Measurements from ENCODE around the gene BNIP5.

BNIP5 gene

DNA sequence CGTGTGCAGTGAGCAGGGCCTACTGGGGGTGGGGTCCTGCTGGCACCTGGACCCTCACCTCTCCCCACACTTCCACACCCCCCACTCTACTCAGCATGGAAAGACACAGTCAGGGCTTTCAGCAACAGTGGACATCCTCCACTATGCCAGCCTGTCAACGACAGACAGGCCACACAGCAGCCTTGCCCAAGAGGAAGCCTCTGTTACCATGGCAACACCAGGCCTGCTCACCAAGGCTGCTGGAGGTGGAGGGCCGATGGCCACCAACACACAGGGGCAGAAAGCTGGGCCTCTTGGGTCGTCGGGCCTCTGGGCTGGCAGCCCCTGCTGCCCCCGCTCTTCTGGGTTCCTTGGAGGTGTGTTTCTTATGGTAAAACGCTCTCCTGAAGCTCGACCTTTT is 13.6 kb downstream of the BNIP5 start:
- no peak for DNase-seq (ENCODE audit: low spot score)

DNA sequence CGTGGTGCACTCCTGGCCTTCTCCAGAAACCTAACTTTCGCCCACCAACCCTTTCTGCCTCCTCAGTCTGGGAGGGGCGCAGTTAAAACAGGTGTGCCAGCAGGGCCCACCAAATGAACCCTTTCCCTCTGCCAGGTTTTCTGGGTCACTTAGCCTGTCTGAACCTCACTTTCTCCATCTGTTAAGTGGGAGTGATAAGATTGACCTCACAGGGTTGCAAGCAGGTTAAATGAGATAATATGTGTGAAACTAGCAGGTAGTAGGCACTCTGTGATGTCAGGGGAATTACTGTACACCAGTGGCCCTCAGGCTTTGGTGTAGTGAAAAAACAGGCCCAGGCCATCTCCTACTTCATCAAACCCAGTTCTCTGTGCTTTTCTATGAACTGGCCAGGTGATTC is 14.1 kb downstream of the BNIP5 start:
- no peak for DNase-seq (ENCODE audit: low spot score)

DNA sequence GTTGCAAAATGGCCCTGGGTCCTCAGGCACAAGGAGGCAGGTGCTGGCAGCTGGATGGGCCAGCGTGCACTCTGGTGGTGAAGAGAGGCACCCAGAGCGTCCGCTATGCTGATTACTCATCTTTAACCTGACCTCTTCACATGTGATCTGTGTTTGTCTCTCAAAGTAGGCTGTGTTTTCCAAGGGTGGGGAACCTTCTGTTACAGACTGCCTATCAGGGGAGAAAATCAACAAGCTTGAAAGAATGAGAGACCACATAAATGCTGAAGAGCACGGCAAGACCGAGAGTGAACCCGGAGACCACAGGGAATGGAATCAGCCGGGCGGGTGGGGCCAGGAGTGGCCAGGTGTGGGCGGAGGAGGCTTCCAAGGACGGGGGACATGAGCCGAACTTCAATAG is 16.2 kb downstream of the BNIP5 start:
- peak; percentile 92 for DNase-seq (ENCODE audit: low spot score)

DNA sequence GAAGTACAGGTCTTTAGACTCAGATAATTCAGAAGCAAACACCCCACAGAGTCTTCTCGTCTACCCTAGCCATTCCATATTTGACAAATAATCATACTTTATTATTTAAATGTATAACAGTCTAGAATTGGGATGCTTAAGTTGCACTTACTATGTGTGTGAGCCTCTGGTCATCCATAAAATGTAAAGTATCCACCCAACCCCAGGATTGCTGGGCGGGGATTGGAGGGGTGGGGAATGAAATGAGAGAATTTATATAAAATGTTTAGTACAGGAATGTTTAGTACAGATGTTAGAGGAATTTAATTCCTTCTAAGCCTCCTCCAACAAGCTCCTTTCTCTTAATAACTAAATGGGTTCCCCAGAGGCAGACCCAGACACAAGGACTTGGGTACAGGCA is 16.9 kb downstream of the BNIP5 start:
- DNase-seq (ENCODE audit: low spot score), result no peak

DNA sequence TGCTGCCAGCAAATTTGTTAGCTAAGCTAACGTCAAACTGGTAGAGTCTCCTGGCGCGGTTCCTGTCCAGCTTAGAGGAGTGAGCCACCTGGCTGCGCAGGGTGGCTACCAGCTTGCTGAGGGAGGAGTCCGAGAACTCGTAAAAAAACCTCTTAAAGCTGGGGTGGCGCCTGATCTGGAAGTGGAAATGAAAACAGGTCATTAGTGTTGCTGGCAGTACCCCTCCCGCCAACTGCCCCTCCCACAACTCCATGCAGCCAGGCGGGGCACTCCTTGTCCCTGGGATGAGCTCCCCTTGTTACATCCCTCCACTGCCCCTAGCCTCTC is 17.3 kb downstream of the BNIP5 start:
- DNase-seq (ENCODE audit: low spot score), result peak; percentile 77

DNA sequence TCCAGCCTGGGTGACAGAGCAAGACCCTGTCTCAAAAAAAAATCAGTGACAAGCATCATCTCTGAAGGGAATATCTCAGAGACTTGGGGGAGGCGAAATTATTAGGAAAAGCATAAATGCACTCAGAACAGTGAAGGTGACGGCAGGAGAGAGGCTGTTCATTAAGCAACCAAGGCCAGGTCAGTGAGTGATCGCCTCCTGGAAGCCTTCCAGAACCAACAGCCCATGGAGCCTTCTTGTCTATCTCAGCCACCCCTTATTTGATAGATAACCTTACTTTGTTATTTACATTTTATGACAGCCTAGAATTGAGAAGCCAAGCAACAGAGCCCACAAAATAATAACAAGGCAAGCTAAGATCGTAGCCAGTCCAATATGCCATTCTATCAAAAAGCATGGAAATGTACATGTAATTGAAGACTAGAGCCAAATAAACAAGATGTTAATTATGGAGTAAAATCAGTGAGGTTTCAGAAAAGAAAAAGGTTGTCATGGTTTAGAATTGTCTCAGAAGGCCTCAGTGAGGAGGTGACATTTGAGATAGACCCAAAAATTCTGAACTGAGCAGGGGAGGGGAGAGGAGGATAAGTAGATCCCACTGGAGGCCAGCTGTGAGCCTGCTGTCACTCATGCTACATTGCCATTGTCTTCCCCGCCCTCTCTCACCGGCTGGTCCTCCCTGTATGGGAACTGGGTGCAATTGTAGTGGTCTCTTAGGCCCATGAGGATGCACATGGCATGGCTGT is 17.8 kb downstream of the BNIP5 start:
- DNase-seq (ENCODE audit: low spot score), result no peak

DNA sequence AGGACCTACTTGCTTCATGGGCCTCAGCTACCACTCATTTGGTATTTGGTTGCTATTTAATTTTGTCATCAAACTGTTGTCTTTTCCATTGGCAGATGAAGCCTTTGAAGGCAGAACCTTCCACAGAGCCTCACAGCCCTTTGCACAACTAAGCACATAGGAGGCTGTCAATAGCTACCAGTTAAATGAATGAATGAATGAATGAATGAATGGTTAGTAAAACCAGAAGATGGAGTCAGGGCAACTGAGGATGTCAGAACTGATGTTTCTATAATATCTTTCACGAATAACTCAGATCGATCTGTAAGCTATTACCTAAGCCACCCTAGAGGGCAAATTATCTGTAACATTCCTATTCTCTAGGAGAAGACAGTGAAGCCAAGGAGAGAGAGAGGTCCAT is 19.1 kb downstream of the BNIP5 start:
- DNase-seq (ENCODE audit: low spot score), result no peak

DNA sequence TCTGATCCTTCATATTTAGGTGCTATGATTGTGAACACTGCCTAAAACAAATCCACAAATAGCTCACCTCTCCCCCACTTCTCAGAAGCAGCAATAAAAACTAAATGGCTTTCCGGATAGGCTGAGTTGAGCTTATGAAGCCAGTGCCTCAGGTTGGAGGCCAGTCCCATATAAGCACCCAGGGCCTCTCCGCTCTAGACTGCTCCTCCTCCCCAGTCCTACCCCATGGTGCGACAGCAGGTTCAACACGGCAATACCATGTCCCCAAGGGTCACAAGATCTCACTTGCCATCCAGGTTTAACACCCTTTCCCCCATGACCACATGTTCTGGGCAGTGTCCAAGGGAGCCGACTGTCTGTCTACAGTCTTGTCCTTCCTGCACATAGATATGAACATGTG is 20.8 kb downstream of the BNIP5 start:
- no peak for DNase-seq (ENCODE audit: low spot score)

DNA sequence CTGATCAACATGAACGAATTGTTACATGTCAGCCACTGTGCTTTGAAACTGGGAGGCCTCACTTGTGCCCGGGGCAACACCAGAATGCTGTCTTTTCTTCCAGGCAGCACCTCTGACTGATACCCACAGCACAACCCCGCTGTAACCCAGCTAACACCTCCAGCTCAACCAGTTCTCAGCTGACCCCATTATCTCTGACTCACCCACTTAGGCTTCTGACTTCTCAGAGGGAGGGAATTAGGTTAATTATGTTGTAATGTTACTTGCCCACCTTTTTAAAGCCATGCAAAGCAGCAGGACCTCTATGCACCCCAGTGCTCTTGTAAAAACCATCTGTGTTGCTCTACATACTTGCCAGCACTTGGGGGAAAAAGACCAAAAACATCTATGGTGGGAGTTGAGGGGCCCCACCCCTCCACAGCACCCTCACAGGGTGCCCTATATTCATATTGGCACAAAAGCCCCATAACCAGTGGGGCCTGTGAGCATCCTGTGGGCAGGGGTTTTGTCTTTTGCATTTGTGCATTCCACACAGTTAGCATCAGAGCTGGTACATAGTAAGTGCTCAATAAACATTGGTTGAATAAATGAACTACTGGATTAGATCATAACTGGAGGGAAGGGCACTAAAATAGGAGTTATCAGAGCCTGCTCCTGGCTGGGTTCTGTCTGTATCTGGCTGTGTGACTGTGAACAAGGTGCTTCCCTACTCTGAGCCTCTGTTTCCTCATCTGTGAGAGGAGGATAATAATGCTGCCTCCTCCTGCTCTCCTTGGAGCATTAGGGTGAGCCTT is 22.3 kb downstream of the BNIP5 start:
- no peak for DNase-seq (ENCODE audit: low spot score)

DNA sequence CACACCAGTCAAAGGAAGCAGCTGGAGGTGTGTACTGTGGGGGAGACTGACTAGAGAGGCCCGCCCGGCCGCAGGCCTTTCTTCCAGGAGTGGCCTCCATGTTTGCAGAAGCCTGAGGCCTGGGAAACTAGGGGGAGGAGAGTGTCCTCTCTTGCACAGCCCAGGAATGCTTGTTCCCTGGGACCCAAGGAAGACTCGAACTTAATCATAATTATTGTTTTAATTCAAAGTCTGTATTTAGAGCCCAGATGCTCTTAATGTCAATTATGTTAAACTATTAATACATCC is 23.1 kb downstream of the BNIP5 start:
- DNase-seq (ENCODE audit: low spot score), result no peak

DNA sequence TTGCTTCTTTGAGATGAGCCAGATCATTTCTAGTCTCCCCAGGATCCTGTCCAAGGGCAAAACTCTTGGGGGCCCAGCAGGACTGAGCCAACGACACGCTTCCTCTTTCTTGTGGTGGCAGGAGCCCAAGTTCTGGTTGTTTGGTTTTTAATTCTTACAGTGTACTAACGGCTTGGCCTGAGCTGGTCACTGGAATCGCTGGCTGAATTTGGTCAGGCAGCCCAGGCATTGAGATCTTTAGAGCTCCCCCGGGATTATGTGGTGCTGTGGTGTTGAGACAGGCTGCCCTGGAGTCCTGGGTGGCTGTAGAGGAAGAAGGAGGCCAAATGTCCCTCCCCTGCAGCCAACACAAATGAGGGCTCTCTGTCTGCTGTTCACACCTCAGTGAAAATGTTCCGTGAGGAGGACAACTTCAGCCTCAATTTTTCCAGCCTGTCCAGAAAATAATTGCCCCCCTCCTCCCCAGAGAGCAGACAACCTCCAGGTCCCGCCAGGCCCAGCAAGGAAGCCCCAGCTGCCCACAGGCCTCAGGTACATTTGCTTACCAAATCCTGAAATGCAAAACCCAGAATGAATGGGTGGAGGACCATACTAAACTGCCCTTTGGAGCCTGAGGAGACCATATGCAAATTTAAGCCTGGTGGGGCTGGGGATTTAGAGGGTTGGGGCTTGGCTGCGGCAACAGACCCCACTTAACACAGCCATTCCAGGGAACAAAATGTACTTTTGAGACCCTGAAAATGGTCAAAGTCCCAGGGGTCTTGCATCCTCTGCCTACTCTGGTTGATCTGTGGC is 23.6 kb downstream of the BNIP5 start:
- no peak for DNase-seq (ENCODE audit: low spot score)

DNA sequence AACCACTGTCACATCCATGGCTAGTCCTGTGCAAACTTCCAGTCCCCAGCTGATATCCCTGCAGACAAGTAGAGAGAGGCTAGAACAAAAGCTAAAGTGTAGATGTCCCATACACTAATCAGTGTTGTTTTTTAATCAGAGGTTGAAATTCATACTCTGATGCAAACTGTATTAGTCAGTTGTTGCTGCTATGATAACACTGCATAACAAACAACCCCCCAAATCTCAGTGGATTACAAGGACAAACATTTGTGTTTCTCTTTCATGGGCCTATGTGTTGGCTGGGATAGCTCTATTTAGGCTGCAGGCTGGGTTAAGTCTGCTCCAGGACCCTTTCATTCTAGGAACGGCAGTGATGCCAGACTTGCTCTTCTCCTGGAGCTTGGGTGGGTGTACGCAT is 26.8 kb downstream of the BNIP5 start:
- DNase-seq (ENCODE audit: low spot score), result no peak

DNA sequence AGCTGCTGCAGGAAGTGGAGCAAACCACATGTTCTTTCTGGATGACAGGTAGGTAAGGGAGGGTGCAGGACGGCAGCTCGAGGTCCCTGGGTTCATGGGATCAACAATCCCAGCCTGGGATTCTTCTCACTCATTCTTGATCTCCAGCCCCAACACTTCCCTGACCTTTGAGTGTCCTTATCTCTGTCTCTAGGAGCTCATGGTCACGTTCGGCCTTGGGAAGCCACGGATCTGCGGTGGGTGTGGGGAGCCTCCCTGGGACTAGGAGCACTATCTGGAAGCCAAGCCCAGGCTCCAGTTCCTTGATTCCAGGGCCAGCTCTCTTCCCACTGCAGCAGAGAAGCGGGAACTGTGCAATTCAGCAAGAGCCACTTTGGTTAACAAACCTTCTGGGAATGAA is 27.5 kb downstream of the BNIP5 start:
- no peak for DNase-seq (ENCODE audit: low spot score)

DNA sequence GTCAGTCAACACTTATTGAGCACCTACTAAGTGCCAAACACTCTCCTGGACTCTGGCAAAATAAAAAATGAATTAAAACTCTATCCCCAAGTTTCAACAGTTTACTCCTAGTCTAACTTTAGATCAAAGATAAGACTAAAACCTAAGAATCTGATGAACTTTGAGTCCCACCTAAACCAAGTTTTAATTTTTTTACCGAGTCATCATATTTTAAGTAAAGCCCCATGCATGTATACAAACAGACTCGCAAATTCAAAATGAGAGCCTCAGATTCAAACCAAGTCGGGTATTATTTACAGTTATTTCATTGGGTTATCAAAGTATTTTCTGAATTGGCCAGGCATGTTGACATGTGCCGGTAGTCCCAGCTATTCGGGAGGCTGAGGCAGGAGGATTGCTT is 28.2 kb downstream of the BNIP5 start:
- DNase-seq (ENCODE audit: low spot score), result no peak

DNA sequence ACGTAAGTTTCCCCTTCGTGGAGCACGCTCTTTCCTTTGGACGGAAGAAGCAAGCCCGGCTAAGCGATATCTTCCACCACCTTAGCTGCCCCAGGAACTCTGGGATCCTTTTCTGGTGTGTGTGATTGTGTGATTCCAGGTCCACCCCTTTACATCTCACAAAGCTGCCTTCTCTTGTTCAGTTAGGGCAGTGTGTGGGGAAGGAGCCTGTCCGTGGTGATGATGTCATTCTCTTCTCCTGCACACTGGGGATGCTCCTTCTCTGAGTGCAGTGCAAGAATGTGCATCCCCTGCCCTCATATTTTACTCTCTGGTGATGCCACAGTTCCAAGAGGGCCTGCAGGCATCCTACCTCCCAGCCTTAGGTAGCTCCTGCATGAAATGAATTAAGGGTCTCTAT is 30.3 kb downstream of the BNIP5 start:
- no peak for DNase-seq (ENCODE audit: low spot score)

DNA sequence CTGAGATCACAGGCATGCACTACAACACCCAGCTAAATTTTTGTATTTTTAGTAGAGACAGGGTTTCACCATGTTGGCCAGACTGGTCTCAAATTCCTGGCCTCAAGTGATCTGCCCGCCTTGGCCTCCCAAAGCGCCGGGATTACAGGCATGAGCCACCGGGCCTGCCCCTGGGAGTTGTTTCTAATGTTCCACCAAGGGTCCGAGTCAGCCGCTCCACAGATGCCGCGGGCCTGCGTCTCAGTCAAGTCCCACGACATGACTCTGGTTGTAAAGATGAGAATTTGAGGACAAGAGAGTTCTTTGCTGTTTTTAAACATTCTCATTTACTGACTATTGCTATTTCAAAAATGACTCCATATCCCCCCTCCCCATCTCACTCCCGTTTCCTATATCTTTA is 30.8 kb downstream of the BNIP5 start:
- no peak for DNase-seq (ENCODE audit: low spot score)

DNA sequence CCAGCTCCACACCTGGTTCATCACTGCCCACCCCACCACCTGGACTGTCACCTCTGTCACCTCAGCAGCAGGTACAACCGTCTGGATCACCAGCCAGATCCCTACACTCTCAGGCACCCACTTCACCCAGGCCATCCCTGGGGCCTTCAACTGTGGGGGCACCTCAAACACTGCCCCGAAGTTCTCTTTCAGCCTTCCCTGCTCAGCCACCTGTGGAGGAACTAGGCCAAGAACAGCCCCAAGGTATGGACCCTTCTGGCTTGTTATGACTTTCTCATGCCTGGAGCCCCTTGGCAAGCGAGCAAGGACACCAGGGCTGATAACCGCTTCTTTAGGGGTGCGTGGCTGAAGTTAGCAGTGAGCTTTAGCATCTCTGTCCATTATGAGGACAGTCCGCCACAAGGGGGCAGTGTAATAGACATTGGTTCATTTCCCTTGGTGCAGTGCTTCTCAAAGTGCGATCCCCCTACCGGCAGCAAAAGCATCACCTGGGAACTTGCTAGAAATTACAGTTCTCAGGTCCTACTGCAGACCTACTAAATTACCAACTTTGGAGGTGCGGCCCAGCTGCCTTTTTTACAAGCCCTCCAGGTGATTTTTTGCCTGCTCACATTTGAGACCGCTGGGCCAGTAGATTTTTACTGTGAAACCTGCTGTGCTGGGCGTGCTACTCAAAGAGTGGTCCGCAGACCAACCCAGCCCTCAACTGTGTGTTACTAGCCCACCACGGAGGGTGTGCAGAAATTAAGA is 34.3 kb downstream of the BNIP5 start:
- peak; percentile 83 for DNase-seq (ENCODE audit: low spot score)

DNA sequence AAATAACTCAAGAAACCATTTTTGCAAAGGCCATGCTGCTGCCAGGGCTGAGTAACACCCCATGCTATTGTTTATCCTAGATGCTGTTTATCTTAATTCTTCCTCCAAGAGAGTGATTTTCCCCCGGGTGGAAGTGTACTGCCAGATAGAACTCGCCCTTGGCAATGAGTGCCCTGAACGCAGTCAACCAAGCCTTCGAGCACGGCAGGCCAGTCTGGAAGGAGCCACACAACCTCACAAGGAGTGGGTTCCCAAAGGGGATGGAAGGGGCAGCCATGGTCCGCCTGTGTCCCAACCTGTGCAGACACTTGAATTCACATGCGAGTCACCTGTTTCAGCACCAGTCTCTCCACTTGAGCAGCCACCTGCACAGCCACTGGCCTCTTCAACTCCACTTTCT is 34.9 kb downstream of the BNIP5 start:
- DNase-seq (ENCODE audit: low spot score), result no peak

DNA sequence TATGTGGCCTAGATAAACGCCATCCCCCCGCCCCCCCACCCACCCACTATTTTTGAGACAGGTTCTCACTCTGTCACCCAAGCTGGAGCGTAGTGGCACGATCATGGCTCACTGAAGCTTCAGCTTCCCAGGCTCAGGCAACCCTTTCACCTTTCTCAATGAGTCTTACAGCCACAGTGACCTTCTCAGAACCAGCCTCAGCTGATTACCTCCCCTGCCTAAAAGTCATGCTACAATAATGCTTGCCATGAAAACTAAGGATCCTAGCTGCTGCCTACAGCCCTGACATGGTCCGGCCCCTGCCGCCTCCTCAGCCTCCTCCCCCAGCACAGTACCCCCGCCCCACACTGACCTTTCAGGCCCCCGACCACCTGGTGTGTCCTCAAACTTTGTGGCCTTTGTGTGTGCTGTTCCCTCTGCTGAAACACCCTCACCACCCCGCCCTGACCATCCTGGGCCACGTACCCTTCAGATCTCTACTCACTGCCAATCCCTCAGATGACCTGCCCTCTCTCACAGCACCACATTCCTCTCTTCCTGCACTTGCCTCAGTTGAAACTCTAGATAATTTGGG is 35.5 kb downstream of the BNIP5 start:
- DNase-seq (ENCODE audit: low spot score), result no peak

DNA sequence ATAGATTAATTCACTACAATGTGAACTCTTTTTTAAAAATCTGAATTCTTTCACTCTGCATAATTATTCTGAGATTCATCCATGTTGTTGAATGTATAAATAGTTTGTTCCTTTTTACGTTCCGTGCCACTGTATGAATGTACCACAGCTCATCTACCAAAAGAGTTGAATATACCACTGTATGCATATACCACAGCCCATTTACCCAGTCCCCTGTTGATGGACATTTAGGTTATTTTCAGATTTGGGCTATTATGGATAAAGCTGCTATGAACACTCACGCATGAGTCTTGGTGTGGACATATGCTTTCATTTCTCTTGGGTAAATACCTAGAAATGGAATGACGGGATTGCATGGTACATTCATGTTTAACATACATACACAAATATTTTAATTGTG is 38.7 kb downstream of the BNIP5 start:
- DNase-seq (ENCODE audit: low spot score), result no peak

DNA sequence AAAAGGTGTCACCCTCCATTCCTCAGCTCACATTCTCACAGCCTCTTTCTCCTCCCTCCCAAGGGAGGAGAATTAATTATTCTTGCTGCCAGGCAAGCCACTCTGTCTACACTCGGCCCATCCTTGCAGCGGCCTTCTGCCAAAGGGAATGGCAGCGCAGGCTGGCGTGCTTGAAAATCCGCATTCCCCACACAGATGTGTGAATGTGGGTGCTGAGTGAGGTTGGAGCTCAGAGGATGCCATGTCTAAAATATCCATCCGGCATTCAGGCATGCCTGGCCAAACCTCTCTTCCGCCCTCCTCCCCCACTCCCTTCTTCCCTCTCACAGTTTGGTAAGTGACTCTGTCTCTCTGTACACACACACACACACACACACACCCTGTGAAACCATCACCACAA is 39.2 kb downstream of the BNIP5 start:
- DNase-seq (ENCODE audit: low spot score), result no peak

DNA sequence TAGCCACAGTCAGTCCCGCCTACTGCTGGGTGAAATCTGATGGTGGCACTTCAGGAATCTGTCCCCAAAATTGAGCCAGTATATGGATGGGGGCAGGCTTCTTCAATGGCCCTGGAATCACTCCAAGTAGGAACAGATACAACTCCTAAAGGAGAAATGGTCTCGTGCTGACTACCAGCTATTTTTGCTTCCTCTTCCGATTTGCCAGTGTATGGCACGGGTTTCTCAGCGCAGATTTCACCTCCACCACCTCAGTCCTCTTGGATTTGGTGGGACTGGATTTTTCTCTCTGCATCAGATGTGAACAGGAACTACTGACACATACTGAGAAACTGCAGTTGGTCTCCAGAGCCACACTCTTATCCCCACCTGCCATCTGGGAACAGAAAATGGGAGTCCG is 39.6 kb downstream of the BNIP5 start:
- no peak for DNase-seq (ENCODE audit: low spot score)

Measured in SW480 (cell line).